DMS114 treated with DMSO at 0.1 percent for 48 hours (cell line): ENCODE data around the gene BBS9.
"Not testable (repeated sequence)": the region's sequence is repeated elsewhere in the genome, so short reads cannot be mapped to it uniquely, and the experiment has no call there.

Experiments used
- DNase-seq: peaks from one replicate; lab custom pipeline; 2025; ENCODE audit not compliant: unreplicated experiment; lab: John Stamatoyannopoulos, UW

The BBS9 gene

DNA sequence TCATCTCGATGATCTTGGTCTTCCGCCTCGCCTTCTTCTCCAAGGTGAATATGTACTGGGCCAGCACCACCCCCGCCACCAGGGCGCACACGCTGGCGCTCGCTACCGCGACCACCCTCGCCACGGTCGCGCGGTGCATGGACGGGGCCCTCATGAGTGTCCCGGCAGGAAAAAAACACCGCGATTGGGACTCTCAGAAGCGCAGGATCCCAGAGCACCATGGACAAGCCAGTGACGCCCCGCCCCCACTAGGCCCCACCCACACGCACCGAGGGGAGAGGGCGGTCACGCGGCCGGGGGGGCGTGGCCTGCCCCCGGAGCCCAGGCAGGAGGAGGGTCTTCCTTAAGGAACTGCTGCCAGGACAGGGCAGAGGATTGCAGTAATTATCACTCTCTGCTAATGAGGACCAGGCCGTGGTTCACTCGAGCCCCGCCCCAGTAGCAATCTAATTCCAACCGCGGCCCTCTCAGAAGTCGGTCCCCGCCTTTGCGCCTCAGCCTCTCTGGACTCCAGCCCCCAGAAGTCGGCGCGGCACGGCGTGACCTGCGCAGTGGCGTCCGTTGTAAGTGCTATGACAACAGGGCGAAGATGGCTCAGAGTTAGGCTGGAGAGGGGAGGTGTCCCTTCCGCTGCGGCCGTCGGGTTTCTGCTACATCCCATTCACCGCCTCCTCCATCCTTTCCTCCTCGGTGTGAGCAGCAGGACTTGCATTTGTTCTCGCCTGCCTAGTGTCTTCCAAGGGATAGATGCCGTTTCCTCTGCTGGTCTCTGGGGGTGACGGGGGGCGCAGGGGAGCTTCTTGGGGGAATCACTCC lies at the start of gene BBS9:
BBS9 (plus strand) TSS at position 575 of the 816 bp plus-strand sequence. CDS start 16,689 bp downstream, outside the sequence.
- DNase-seq = peak; percentile 93

DNA sequence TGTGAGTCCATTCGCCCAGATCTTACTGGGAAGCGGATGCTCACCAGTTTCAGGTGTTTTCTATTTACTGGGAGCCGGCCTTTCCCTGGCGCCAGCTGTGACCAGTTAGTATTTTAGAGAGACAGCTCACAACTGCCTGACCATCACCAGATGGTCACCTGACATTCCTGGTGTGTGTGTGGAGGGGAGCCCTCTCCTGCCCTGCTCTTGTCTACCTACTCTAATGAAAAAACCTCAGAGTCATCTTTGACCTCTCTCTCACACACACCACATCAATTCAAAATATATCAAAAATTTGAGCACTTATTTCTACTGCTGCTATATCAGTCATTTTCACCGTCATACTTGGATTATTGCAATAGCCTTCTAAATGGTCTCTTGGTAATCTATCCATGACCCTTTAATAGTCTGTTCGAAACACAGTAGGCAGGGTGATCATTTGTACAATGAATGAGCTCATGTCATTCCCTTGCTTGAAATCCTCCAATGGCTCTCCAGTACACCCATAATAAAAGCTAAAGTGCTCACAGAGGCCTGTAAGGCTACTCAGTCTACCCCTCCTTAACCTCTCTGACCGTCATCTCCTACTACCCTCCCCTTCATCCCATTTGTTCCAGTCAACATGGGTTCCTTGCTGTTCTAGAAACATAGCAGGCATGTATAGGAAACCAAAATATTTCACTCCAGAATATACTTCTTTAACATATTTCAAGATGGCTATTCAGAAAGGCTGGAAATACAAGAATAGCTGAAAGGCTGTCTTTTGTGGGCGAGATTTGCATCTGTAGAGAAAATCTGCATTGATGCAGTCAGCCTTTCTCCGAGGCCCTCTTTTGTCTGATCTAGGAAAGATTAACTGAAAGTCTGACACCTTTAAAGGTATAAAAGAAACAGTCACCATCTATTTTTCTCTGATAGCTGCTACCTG lies 49.3 kb upstream of the BBS9 start:
- DNase-seq = no peak

DNA sequence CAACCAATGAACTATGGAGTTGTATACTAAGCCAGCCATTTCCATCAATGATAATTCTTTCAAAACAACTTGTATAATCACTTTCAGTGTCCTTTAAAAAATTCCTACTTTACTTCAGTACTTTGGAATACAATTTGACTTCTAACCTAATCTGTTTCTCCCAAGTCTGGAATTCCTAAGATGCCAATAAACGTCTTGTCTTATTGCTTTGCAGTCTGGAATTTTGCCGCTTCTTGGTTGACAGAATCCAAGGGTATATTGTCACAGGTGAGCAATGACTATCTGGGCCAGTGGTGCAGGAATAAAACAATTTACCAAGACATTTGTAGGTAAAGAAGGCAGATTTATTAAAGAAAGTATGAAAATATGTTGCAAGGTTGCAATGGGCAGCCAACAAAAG lies 42.0 kb upstream of the BBS9 start:
- no peak for DNase-seq

GRCh38 chr7:33087858-33088257 lies 41.5 kb upstream of the BBS9 start:
- DNase-seq = no peak

DNA sequence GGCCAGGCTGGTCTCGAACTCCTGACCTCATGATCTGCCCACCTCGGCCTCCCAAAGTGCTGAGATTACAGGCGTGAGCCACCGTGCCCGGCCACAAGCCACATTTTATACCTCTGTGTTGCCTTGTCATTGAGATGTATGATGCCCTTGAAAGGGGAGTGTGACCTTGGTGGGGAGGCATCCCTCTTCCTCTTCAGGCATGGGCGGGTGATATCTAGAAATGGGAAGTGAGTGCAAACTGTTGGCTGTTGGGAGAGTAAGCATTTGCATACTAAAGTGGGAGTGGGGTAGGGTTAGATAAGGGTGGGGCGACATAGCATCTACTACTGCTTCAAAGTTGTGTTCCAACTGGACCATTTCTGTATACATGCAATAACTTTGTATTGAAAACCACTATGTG lies 40.2 kb upstream of the BBS9 start:
- no peak for DNase-seq

DNA sequence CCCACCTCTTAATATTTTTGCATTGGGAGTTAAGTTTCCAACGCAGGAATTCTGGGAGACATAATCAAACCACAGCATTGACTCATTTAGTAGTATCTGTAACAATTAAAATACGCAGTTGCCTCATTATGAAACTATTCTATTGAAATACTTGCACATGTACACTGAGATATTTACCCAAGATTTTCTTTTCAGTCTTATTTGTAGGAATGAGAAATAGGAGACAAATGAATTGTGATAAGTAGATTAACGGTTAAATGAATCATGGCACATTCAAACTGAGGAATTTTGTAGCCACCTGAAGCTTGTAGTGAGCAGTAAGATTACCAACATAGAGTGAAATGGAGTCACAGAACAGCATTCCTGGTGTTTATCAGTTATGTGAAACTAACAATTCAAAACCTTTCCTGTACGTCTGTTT lies 38.2 kb upstream of the BBS9 start:
- no peak for DNase-seq

- no peak for DNase-seq
Measured at GRCh38 chr7:33091641-33092191, 37.6 kb upstream of the BBS9 start.

DNA sequence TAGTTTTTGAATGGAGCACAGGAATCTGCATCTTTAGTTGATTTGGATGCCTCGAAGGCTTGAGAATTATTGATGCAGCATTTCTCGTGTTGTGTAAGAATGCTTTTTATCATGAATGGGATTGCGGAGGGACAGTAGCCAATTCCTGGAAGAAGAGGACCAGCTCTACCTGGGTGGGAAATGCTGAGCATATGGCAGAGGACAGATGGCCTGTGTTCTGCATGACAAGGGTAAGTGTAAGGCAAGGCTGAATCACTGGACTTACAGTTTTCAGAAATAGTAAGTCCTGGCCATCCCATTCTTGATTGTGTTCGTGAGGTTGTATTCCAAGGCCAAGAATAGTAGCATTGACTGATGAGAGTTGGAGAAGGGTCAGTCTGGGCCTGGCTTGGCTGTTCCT lies 36.1 kb upstream of the BBS9 start:
- no peak for DNase-seq

DNA sequence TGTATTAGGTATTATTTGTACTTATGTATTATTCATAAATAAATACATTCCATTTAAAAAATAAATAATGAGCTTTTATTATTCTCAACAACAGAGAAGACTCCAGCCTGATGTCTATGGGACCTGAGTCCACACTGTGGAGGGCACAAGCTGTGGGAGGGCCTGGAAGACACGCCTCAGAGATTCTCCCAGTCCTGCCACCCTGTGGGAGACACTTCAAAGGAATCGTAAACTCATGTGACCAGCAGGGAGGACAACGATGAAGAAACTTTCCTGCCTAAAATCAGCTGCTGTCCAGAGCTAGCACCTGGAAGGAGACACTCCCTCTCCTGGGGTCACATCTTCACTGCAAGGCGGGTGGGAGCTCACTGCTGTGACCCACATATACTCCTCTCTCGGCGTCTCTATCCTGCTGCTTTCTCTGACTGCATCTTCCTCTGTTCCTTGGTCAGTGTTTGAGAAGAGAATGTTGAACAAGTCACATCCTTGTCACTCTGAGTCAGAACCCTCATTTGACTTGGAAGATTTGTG lies 34.6 kb upstream of the BBS9 start:
- DNase-seq = not testable (repeated sequence)

GRCh38 chr7:33099154-33099940 lies 30.0 kb upstream of the BBS9 start:
- no peak for DNase-seq

GRCh38 chr7:33100770-33101169 lies 28.6 kb upstream of the BBS9 start:
- no peak for DNase-seq

- DNase-seq = no peak
Measured at GRCh38 chr7:33101906-33102305, 27.5 kb upstream of the BBS9 start.

DNA sequence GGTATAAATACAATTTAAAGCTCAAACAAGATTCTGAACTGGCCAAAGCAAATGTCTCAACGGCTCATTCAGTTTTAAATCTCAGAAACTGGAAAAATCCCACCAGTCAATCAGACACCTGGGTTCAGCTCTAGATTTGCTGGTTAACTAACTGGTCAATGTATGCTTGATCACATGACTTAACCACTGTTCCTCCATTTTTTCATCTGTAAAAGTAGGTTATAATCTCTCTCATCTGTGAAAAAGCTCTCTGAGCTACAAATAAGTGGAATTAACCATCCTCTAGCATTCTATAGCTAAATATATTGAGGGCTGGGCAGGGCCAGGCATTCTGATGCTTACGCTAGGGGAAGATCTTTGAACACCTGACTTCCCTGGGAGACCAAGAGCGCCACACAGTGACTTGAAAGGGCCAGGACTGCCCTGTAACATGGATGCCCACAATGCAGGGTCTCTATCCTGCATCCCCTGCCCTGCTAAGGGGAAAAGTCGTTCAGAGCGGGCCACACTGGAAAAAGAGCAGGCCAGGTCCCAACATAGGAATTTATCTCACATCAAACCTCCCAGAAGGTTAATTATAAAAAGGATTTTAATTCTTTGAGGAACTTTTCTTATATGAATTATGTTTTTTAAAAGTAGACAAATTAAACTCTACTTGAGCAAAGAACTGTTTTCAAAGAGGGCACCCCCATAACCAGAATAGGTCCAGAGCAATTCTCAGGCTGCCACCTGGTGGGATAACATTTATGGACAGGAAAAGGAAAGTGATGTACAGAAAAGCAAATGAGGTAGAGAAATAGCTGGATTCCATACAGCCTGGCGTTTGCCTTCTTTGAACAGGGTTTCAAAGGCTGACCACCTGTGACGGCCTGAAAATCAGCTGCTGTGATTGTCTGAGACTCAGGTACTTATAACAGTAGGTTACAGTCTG lies 22.0 kb upstream of the BBS9 start:
- DNase-seq = peak; percentile 50

DNA sequence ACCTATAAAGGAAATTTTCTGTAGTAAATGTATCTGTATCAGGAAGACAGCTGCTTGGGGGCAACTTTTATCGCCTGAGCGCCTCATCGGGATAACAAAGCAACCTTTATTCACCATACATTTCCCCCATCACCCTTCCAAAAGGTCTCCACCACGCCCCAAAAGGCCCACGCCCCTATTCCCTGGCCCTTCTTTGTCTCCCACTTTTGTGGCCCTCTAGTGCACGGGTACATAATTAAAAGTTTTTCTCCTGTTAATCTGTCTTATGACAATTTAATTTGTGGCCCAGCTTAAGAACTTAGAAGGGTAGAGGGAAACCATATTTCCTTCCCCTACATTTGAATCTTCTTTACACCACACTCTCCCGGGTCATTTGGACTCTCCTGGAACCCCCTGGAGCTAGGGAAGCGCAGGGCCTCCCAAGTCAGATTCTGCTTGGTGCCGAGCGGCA lies 20.8 kb upstream of the BBS9 start:
- DNase-seq = no peak

GRCh38 chr7:33109005-33109757 lies 20.2 kb upstream of the BBS9 start, which contains the start of gene RP9:
Gene RP9, minus strand, starts transcription at chr7:33109404. Its CDS starts 32 bp downstream, at chr7:33109372.
- peak; percentile 60 for DNase-seq

GRCh38 chr7:33109758-33110238 lies 19.6 kb upstream of the BBS9 start:
- DNase-seq = peak; percentile 32

- DNase-seq = no peak
Measured at GRCh38 chr7:33111614-33112013, 17.8 kb upstream of the BBS9 start.

GRCh38 chr7:33114976-33115375 lies 14.4 kb upstream of the BBS9 start:
- no peak for DNase-seq
